ENCODE measurements around the gene B3GALT6. TPM values are rescaled to one million over a fixed set of nuclear protein-coding genes. Genes with fewer than 3 reads are reported as not detected.
A peak's percentile ranks its signal among the peaks of the same experiment; 100 is the strongest.

Gene B3GALT6
- total and polyA plus RNA-seq, 2 experiments from 2014 or later, result 28.9 to 36.3 TPM

DNA sequence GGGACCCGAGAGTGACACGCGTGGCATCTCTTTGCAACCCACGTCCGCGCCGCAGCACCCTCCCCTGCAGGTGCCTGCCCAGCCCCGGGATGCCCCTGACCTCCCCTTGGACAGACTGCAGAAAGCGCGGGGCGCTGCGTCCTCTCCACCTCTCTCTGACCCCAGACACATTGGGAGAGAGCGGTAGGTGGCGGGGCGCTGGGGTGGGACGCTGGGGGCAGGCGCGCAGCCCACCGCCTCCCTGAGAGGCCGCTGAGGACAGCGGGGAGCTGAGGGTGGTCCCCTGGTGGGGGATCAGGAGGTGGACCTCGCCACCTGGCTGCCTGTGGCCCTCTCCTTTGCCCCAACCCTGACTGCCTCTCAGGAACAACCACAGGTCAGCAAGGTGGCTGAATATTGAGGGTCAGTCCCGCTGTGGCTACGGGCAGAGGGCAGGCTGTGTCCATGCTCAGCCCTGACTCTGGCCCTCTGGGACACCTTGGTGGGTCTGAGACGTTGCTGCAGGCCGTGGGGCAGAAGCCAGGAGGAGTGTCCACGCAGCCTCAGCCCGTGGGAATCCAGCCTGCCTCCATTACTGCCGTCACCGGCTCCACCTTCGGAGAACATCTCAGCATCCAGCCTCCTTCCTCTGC, 42.4 kb downstream of the B3GALT6 start:
- no peak for DNase-seq (ENCODE audit: low spot score)
- Histone ChIP-seq H3K4me2 (peak overlapping the region; percentile 100), H3K4me3 (peak overlapping the region; percentile 91), H3K9me2 (replicated peaks; ENCODE audit: insufficient read depth) (no peaks in the 10 kb centered on the region), H2AFZ (peak overlapping the region; percentile 97), H3K9me3 (ENCODE audit: low read depth) (no peaks in the 10 kb centered on the region), H4K20me1 (ENCODE audit: insufficient read depth, poor library complexity, severe bottlenecking) (peaks cover 37% of the 10 kb centered on the region), H3K79me2 (peaks cover 40% of the 10 kb centered on the region), H3K27me3 (no peaks in the 10 kb centered on the region), H3K4me1 (ENCODE audit: insufficient read depth) (peaks cover 22% of the 10 kb centered on the region), H3K36me3 (replicated peaks; ENCODE audit: insufficient read depth, low read depth) (no peaks in the 10 kb centered on the region), H3K27ac (no peak overlapping the region)
- no peak for TF ChIP-seq EZH2phosphoT487 (IDR thresholded peaks at IDR 0.05; ENCODE audit: low read depth, severe bottlenecking, unreplicated experiment)
- no peak for TF ChIP-seq CTCF (IDR thresholded peaks at IDR 0.05; ENCODE audit: poor library complexity)
- no peak for TF ChIP-seq EZH2 (IDR thresholded peaks at IDR 0.05; ENCODE audit: borderline replicate concordance)
- WGBS (ENCODE audit: low lambda C conversion rate, missing lambda C conversion rate), result 43% methylated on average over 17 of the region's 31 CpGs

- no peak overlapping the region for H3K4me3 ChIP-seq
- H3K4me1 ChIP-seq (ENCODE audit: insufficient read depth), result peaks cover 22% of the 10 kb centered on the region
- H3K27ac ChIP-seq, result no peak overlapping the region
- H4K20me1 ChIP-seq (ENCODE audit: insufficient read depth, poor library complexity, severe bottlenecking), result peaks cover 31% of the 10 kb centered on the region
- no peaks in the 10 kb centered on the region for H3K9me3 ChIP-seq (ENCODE audit: low read depth)
- no peaks in the 10 kb centered on the region for H3K27me3 ChIP-seq
- 89% methylated on average over 15 of the region's 15 CpGs for WGBS (ENCODE audit: low lambda C conversion rate, missing lambda C conversion rate)
- no peak overlapping the region for H2AFZ ChIP-seq
- H3K36me3 ChIP-seq (replicated peaks; ENCODE audit: insufficient read depth, low read depth), result no peaks in the 10 kb centered on the region
- no peaks in the 10 kb centered on the region for H3K9me2 ChIP-seq (replicated peaks; ENCODE audit: insufficient read depth)
- H3K79me2 ChIP-seq, result peaks cover 34% of the 10 kb centered on the region
- DNase-seq (ENCODE audit: low spot score), result no peak
- H3K4me2 ChIP-seq, result no peak overlapping the region
- TF ChIP-seq CTCF (IDR thresholded peaks at IDR 0.05; ENCODE audit: poor library complexity) (no peak), EZH2 (IDR thresholded peaks at IDR 0.05; ENCODE audit: borderline replicate concordance) (no peak), EZH2phosphoT487 (IDR thresholded peaks at IDR 0.05; ENCODE audit: low read depth, severe bottlenecking, unreplicated experiment) (no peak)
Observed at GRCh38 chr1:1274931-1275431, 42.9 kb downstream of the B3GALT6 start.

DNA sequence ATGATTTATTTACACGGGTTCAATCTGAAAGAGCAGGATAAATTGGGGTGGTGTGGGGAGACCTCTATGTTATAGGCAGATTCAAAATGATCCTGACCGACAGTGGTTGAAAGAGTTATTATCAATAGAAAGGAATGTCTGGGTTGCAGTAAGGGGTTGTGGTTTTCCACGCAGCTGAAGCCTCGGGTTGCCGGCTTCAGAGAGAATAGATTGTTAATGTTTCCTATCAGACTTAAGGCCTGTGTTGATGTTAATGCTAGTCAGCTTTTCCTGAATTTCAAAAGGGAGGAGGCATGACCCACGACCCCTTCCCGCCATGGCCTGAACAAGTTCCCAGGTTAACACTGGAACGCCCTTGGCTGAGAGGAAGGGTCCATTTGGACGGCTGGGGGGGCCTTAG, 43.8 kb downstream of the B3GALT6 start:
- WGBS (ENCODE audit: low lambda C conversion rate, missing lambda C conversion rate), result 85% methylated on average over 9 of the region's 9 CpGs
- no peaks in the 10 kb centered on the region for H3K9me2 ChIP-seq (replicated peaks; ENCODE audit: insufficient read depth)
- TF ChIP-seq CTCF (IDR thresholded peaks at IDR 0.05; ENCODE audit: poor library complexity) (no peak), EZH2 (IDR thresholded peaks at IDR 0.05; ENCODE audit: borderline replicate concordance) (no peak), EZH2phosphoT487 (IDR thresholded peaks at IDR 0.05; ENCODE audit: low read depth, severe bottlenecking, unreplicated experiment) (no peak)
- peaks cover 22% of the 10 kb centered on the region for H4K20me1 ChIP-seq (ENCODE audit: insufficient read depth, poor library complexity, severe bottlenecking)
- H3K27ac ChIP-seq, result no peak overlapping the region
- no peaks in the 10 kb centered on the region for H3K9me3 ChIP-seq (ENCODE audit: low read depth)
- no peaks in the 10 kb centered on the region for H3K27me3 ChIP-seq
- H3K79me2 ChIP-seq, result peaks cover 25% of the 10 kb centered on the region
- no peak overlapping the region for H3K4me3 ChIP-seq
- H2AFZ ChIP-seq, result no peak overlapping the region
- DNase-seq (ENCODE audit: low spot score), result no peak
- no peak overlapping the region for H3K4me2 ChIP-seq
- peaks cover 20% of the 10 kb centered on the region for H3K4me1 ChIP-seq (ENCODE audit: insufficient read depth)
- no peaks in the 10 kb centered on the region for H3K36me3 ChIP-seq (replicated peaks; ENCODE audit: insufficient read depth, low read depth)

All from hepatocyte (in vitro differentiated cells).